GM21576 (cell line): ENCODE data around the gene NOD1.
"Not testable (repeated sequence)": the region's sequence is repeated elsewhere in the genome, so short reads cannot be mapped to it uniquely, and the experiment has no call there.

Source experiments
- ATAC-seq: cut with Tn5 transposase; IDR thresholded peaks from one replicate; pipeline ENCODE4 v1.9.1; 2021; ENCODE audit warnings: mild to moderate bottlenecking, moderate library complexity; ENCODE audit not compliant: unreplicated experiment

NOD1 gene

GRCh38 chr7:30504301-30505173, 26.0 kb upstream of the NOD1 start, which contains the start of gene GGCT:
TSS of gene GGCT (minus strand) at chr7:30504829. CDS start at chr7:30504709, 120 bp downstream.
- peak; percentile 97 for ATAC-seq

DNA sequence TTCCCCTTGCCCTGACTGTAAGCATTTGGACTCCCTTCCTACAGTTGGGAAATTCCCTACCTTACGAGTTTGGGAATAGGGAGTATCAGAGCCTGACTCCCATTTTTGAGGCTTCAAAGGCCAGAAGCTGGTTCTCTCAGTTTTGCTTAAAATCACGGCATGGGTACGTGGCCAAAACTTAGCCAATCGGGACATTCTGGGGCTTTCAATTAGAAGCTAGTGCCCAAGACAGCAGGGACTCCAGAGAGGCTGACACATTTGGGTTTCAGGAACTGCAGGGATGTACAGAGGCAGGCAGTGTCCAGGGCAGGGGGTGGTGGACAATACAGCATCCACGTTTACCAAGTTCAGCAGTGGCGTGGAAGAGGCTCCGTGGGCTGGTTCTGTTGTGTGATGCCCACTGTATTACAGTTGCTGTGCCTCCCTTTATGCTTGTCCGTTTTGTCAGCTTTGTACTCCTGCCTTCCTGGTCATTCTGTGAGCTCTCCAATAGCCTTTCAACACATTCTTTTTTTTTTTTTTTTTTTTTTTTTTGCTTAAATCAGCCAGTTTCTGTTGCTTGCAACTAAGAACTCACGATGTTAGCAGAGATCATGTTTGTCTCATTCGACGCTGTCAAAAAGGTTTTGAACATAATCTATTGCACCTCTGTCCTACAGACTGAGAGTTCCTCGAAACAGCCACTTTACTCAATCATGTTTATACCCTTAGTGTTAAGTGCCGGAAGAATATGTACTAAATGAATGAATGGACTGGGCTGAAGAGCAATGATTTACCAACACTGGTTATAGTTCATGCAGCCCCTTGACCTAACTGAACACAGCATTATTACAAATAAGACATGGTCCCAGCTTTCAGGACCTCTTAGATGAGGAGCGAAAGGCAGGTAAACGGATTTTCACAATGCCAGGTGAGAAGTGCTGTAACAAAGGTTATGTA, 25.0 kb upstream of the NOD1 start:
- no peak for ATAC-seq

DNA sequence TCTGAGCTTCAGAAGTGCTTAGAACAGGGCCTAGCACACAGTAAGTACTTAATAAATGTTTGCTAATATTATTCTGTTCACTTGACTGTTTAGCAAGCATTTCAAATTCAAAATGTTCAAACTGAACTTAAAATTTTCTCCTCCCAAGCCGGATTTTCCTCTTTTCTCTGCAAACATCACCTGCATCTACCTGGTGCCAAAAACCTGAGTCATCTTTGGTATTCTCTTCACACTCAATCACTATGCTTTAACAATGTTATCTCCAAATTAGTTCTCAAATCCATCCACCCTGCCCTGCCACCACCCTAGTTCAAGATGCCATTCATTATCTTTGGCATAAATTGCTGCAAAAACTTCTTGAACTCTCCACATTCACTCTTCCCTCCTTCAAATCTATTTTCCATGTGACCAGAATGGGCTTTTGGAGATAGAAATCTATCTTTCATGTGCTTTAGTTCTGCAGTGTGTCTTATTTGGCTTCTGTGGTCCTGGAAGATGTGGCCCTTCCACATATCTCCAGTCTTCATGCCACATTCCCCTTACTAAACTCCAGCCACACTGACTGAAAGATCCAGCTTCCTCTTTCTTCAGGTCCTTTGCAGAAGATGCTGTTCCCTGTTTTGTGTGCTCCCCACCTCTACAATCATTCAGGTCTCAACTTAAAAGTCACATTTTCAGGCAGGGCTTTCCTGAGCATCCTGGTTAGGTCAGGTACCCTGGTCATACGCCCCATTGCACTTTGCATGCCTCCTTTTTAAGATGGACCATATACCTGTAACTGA, 24.1 kb upstream of the NOD1 start:
- no peak for ATAC-seq

DNA sequence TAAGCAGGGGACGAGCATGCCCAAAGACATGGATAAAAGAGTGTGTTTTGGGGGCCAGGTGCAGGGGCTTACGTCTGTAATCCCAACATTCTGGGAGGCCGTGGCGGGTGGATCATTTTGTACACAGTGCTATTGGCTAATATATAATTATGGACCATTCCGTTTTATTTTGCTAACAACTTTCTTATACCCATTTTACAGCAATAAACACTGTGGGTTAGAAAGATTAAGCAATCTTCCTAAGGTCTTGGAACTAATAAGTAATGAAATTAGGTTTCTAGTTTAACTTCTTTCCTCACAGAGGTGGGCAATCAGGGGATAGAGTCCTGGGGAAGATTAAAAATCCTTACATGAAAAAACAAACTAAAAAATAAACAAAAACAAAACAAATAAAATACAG, 22.7 kb upstream of the NOD1 start:
- no peak for ATAC-seq

- no peak for ATAC-seq
Observed at GRCh38 chr7:30493228-30493627, 14.6 kb upstream of the NOD1 start.

DNA sequence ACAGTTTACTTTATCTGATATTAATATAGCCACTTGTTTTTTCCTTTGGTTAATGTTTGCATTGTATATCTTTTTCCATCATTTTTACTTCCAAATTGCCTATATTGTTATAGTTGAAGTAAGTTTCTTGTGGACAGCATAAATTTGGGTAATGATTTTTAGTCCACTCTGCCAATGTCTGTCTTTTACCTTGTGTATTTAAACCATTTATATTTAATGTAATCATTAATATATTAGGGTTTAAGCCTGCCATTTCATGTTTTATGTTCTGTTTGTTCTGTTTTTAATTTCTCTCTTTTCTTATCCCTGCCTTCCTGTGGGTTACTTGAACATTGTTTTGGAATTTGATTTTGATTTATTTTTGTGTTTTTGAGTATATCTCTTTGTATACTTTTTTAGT, 12.8 kb upstream of the NOD1 start:
- no peak for ATAC-seq

DNA sequence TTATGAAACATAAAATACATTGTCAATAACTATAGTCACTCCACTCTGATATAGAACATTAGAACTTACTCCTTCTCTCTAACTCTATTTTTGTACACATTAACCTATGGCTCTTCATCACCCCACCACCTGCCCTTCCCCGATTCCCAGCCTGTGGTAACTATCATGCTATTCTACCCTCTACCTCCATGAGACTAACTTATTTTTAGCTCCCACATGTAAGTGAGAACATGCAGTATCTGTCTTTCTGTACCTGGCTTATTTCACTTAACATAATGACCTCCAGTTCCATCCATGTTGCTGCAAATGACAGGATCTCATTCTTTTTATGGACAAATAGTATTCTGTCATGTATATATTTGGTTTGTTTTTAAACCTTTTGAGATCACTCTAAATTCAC, 8.8 kb upstream of the NOD1 start:
- no peak for ATAC-seq

DNA sequence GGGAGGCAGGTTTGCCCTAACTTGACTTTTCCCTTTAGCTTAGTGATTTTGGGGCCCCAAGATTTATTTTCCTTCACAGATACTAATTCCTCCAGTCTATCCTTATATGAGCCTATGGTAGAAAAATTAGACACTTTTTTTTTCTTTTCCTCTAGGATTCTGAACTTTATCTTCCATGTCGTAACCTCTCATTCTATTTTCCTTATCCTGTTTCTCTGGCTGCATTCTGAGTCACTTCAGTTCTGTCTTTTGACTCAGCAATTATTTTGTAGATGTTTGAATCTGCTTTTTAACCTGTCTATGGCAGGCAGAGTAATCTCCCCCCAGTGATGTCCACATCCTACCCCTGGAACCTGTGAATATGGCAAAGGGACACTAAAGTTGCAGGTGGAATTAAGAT, 7.1 kb upstream of the NOD1 start:
- ATAC-seq, result no peak

- not testable (repeated sequence) for ATAC-seq
Observed at GRCh38 chr7:30481416-30481815, 2.8 kb upstream of the NOD1 start.

DNA sequence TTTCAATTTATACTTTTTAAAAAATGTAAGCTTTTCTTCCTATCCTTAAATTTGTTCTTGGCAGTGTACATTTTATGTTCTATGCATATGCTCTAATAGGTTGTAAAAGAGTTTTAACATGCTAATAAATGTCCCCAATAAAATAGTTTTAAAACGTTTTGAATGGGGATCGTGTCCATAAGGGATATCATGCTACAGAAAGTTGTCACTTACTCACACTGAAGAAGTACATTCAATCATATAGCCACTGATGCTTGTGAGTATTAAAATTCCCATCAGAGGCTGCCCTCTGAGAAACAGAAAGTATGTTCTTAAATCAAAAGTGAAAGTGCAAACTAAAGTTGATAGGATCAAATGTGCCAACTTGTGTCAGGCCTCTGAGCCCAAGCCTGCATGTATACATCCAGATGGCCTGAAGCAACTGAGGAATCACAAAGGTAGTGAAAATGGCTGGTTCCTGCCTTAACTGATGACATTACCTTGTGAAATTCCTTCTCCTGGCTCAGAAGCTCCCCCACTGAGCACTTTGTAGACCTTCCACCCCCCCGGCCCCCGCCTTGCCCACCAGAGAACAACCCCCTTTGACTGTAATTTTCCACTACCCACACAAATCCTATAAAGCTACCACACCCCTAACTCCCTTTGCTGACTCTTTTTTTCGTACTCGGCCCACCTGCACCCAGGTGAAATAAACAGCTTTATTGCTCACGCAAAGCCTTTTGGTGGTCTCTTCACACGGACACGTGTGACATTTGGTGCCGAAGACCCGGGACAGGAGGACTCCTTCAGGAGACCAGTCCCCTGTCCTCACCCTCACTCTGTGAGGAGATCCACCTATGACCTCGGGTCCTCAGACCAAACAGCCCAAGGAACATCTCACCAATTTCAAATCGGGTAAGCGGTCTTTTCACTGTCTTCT, 877 bp upstream of the NOD1 start:
- ATAC-seq, result no peak

DNA sequence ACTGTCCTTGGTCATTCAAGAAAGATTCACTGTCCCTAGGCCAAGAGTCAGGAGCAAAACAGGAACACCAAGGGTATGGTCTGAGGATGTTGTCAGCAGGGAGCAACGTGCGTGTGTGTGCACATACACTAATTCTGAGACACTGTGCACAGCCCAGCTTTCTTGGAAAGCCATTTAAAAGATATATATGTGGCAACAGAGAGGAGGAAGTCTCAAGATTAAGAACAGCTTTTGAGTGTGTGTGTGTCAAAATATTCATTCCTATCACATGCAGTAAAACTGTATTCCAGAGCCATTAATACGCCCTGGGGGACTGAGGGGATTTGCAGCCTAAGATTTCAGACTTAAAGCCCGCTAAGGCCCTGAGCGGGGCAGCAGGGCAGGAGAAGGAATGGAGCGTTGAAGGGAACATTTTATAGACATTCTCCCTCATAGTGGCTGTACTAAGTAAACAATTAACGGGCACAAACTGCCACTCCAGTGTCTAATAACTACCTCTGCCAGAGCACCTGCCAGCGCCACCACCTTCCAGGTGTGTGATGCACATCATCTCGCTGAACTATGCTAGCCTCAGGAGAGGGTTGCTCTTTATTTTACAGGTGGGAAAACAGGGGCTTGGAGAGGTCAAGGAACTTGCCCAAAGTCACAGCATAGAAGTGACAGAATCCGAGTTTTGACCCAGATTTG, 2.0 kb downstream of the NOD1 start:
- no peak for ATAC-seq

DNA sequence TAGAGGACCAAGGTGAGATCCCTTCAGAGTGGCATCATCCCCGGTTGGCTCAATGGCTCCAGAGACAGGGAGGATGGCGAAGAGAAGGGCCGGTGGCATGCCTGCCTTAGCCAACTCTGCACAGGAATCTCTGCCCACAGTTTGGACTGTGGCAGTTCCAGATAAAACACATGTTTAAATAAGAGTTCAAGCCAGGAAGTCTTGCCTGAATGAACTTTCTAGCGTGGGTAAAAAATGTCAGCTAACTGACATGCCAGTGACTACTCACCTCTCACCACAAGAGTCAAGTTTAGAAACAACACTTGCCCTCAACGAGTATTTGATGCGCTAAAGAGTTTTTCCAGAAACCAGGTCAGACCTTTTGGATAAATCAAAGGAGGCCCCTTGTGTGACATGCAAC, 3.0 kb downstream of the NOD1 start:
- no peak for ATAC-seq

DNA sequence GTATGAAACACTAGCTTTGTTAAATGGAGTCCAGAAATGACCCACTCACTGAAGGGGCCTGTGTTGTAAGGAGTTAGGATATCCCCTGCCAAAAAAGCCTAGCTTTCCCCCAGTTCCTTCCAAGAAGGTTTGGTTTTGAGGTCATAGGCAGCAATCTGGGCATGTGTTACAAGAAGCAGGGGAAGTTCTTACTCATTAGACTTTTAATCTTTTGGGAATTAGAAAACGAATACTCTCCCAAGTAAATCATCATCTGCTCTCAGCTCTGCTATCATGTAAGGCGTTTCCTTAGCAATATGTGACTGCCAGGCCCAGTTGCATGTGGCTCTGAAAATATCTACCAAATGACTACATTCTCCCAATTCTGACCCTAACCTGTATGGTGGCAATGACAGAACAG, 3.7 kb downstream of the NOD1 start:
- no peak for ATAC-seq

DNA sequence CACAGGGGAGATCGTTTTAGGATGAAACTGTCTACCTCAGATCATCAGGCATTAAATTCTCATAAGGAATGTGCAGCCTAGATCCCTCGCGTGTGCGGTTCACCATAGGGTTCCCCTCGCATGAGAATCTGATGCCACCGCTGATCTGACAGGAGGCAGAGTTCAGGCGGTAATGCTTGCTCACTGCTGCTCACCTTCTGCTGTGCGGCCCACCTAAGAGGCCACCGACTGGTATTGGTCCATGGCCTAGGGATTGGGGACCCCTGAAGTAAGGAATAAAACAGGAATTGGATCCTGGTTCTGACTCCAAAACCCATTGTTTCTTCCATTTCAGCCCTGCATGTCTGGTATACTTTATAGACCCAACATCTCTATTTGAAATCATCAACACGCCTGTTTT, 4.1 kb downstream of the NOD1 start:
- no peak for ATAC-seq

- no peak for ATAC-seq
Observed at GRCh38 chr7:30473903-30474302, 4.7 kb downstream of the NOD1 start.

GRCh38 chr7:30472784-30473775, 5.5 kb downstream of the NOD1 start:
- ATAC-seq, result no peak

- no peak for ATAC-seq
Observed at GRCh38 chr7:30472081-30472783, 6.4 kb downstream of the NOD1 start.

DNA sequence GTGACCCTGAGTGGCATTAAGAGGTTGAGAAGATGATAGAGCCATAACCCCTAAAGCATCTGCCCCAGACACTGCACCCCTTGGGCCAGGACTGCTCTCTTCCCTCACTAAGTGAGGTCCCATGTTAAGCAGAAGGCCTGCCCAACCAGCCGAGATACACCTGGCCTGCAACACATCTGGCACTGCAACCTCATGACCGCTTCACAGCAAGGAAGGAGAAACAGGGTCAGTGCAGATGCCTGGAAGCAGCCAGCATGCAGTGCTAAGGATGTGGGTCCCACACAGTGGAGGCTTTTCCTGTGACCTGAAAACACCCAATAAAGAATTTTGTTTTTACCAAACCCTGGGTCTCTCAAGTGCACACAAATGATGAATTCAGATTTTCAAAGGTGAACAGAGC, 7.4 kb downstream of the NOD1 start:
- ATAC-seq, result no peak
